Loucy (cell line): Measurements from ENCODE around the gene GJA10.

ENCODE experiments used
- EZH2phosphoT487 ChIP-seq: fragments of 200-600 bp; IDR thresholded peaks from 2 replicates; pipeline ENCODE4 v1.6.1; 2018; ENCODE audit warnings: antibody characterized with exemption, mild to moderate bottlenecking, moderate library complexity, borderline replicate concordance
- TF ChIP-seq, protein P1 (sequence below): fragments of 200-600 bp; sonication (generic); conservative IDR thresholded peaks from 2 replicates; pipeline ENCODE4 v1.5.1; 2014; ENCODE audit warnings: mild to moderate bottlenecking, antibody characterized with exemption, low read length

- TF ChIP-seq, protein P1, sequence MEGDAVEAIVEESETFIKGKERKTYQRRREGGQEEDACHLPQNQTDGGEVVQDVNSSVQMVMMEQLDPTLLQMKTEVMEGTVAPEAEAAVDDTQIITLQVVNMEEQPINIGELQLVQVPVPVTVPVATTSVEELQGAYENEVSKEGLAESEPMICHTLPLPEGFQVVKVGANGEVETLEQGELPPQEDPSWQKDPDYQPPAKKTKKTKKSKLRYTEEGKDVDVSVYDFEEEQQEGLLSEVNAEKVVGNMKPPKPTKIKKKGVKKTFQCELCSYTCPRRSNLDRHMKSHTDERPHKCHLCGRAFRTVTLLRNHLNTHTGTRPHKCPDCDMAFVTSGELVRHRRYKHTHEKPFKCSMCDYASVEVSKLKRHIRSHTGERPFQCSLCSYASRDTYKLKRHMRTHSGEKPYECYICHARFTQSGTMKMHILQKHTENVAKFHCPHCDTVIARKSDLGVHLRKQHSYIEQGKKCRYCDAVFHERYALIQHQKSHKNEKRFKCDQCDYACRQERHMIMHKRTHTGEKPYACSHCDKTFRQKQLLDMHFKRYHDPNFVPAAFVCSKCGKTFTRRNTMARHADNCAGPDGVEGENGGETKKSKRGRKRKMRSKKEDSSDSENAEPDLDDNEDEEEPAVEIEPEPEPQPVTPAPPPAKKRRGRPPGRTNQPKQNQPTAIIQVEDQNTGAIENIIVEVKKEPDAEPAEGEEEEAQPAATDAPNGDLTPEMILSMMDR, result no peak
- TF ChIP-seq EZH2phosphoT487, result no peak
These were observed 31.6 kb downstream of the GJA10 start for GRCh38 chr6:89925826-89926225.
